ENCODE measurements around the gene ZCCHC14. TPM values are rescaled to one million over a fixed set of nuclear protein-coding genes. Genes with fewer than 3 reads are reported as not detected.
"Not testable (repeated sequence)": the region's sequence is repeated elsewhere in the genome, so short reads cannot be mapped to it uniquely, and the experiment has no call there.

The ZCCHC14 gene
- polyA plus RNA-seq, 3 donors = 30.9 to 40.3 (median 34.4) TPM

- DNase-seq = peak; percentile 97
These were observed 104.6 kb downstream of the ZCCHC14 start for GRCh38 chr16:87387942-87388817.

- not testable (repeated sequence) for DNase-seq
These were observed 108.0 kb downstream of the ZCCHC14 start for GRCh38 chr16:87384875-87385167.

GRCh38 chr16:87384162-87384874 is 108.5 kb downstream of the ZCCHC14 start:
- DNase-seq = no peak

- peak; percentile 86 for DNase-seq
These were observed 109.2 kb downstream of the ZCCHC14 start, which contains the start of gene FBXO31 for GRCh38 chr16:87383505-87384161. Gene FBXO31 (minus strand): TSS chr16:87383776. CDS start chr16:87383744, 32 bp downstream.

GRCh38 chr16:87382023-87382785 is 110.6 kb downstream of the ZCCHC14 start:
- no peak for DNase-seq

- no peak for DNase-seq
These were observed 111.9 kb downstream of the ZCCHC14 start for GRCh38 chr16:87380881-87381280.

GRCh38 chr16:87380403-87380802 is 112.4 kb downstream of the ZCCHC14 start:
- no peak for DNase-seq

- not testable (repeated sequence) for DNase-seq
These were observed 113.5 kb downstream of the ZCCHC14 start for GRCh38 chr16:87379312-87379752.

GRCh38 chr16:87376660-87377059 is 116.2 kb downstream of the ZCCHC14 start:
- no peak for DNase-seq

GRCh38 chr16:87375426-87376135 is 117.2 kb downstream of the ZCCHC14 start:
- DNase-seq = no peak

- DNase-seq = no peak
These were observed 118.5 kb downstream of the ZCCHC14 start for GRCh38 chr16:87374313-87374712.

GRCh38 chr16:87372305-87372704 is 120.5 kb downstream of the ZCCHC14 start:
- no peak for DNase-seq

GRCh38 chr16:87371261-87371866 is 121.5 kb downstream of the ZCCHC14 start:
- no peak for DNase-seq

- no peak for DNase-seq
These were observed 122.8 kb downstream of the ZCCHC14 start for GRCh38 chr16:87369796-87370719.

- no peak for DNase-seq
These were observed 123.6 kb downstream of the ZCCHC14 start for GRCh38 chr16:87369117-87369765.

- no peak for DNase-seq
These were observed 124.6 kb downstream of the ZCCHC14 start for GRCh38 chr16:87368029-87368770.

GRCh38 chr16:87367529-87367928 is 125.3 kb downstream of the ZCCHC14 start:
- no peak for DNase-seq

- no peak for DNase-seq
These were observed 125.9 kb downstream of the ZCCHC14 start for GRCh38 chr16:87366930-87367329.
